Memory B cell (primary cell): Measurements from ENCODE around the gene PLAC1.

Experiments
- ATAC-seq: fragments of 150-1000 bp; cut with Tn5 transposase; 2 replicates; pipeline ENCODE4 v1.10.0; 2021; ENCODE audit warnings: low read depth, mild to moderate bottlenecking, moderate library complexity
- DNase-seq, 2 donors: peaks; one replicate each; pipeline ENCODE4 v3.0.0; 2022; ENCODE audit warnings: low spot score in 2 of 2
- H3K27ac Mint-ChIP-seq: one replicate; pipeline ENCODE4 v1.8.0; 2022; ENCODE audit warnings: mild to moderate bottlenecking, moderate library complexity, mixed read lengths
- H3K27me3 Mint-ChIP-seq: one replicate; pipeline ENCODE4 v1.8.0; 2022; ENCODE audit warnings: mixed read lengths
- H3K36me3 Mint-ChIP-seq: one replicate; pipeline ENCODE4 v1.8.0; 2022; ENCODE audit warnings: mild to moderate bottlenecking, mixed read lengths
- H3K4me1 Mint-ChIP-seq: one replicate; pipeline ENCODE4 v1.8.0; 2022; ENCODE audit warnings: mixed read lengths
- H3K4me3 Mint-ChIP-seq: one replicate; pipeline ENCODE4 v1.8.0; 2022; ENCODE audit warnings: mild to moderate bottlenecking, moderate library complexity, mixed read lengths
- H3K9me3 Mint-ChIP-seq: one replicate; pipeline ENCODE4 v1.8.0; 2022; ENCODE audit warnings: mixed read lengths

PLAC1 gene

GRCh38 chrX:134544135-134544512 lies 114.1 kb downstream of the PLAC1 start:
- H3K27ac Mint-ChIP-seq = no peak overlapping the region

GRCh38 chrX:134543288-134543687 lies 115.0 kb downstream of the PLAC1 start:
- Mint-ChIP-seq H3K4me3 (no peak overlapping the region), H3K27ac (no peak overlapping the region), H3K4me1 (peaks cover 1% of the 10 kb centered on the region), H3K9me3 (no peaks in the 10 kb centered on the region), H3K36me3 (no peaks in the 10 kb centered on the region), H3K27me3 (peaks cover 5% of the 10 kb centered on the region)
- ATAC-seq (no peak), DNase-seq (no peak)

More at GRCh38 chrX:134544135-134544512, 114.1 kb downstream of the PLAC1 start:
- Mint-ChIP-seq H3K9me3 (no peaks in the 10 kb centered on the region), H3K4me1 (peaks cover 8% of the 10 kb centered on the region), H3K27me3 (peaks cover 9% of the 10 kb centered on the region), H3K36me3 (no peaks in the 10 kb centered on the region), H3K4me3 (no peak overlapping the region)
- ATAC-seq (no peak), DNase-seq (no peak)

- H3K9me3 Mint-ChIP-seq = no peaks in the 10 kb centered on the region
- no peaks in the 10 kb centered on the region for H3K36me3 Mint-ChIP-seq
- no peak for ATAC-seq
- DNase-seq = no peak
- H3K27ac Mint-ChIP-seq = no peak overlapping the region
- no peak overlapping the region for H3K4me3 Mint-ChIP-seq
- no peaks in the 10 kb centered on the region for H3K4me1 Mint-ChIP-seq
- peaks cover 5% of the 10 kb centered on the region for H3K27me3 Mint-ChIP-seq
These were observed 115.8 kb downstream of the PLAC1 start for GRCh38 chrX:134542485-134542884.

GRCh38 chrX:134541906-134542305 lies 116.4 kb downstream of the PLAC1 start:
- H3K4me3 Mint-ChIP-seq = no peak overlapping the region
- no peaks in the 10 kb centered on the region for H3K9me3 Mint-ChIP-seq
- no peaks in the 10 kb centered on the region for H3K4me1 Mint-ChIP-seq
- H3K27me3 Mint-ChIP-seq = peaks cover 5% of the 10 kb centered on the region
- DNase-seq (no peak), ATAC-seq (no peak)
- no peak overlapping the region for H3K27ac Mint-ChIP-seq
- no peaks in the 10 kb centered on the region for H3K36me3 Mint-ChIP-seq

- no peak overlapping the region for H3K27ac Mint-ChIP-seq
- H3K4me3 Mint-ChIP-seq = no peak overlapping the region
- no peaks in the 10 kb centered on the region for H3K36me3 Mint-ChIP-seq
- DNase-seq (no peak), ATAC-seq (no peak)
- H3K4me1 Mint-ChIP-seq = no peaks in the 10 kb centered on the region
- H3K27me3 Mint-ChIP-seq = peaks cover 1% of the 10 kb centered on the region
- H3K9me3 Mint-ChIP-seq = no peaks in the 10 kb centered on the region
These were observed 120.0 kb downstream of the PLAC1 start for GRCh38 chrX:134538316-134538715.

GRCh38 chrX:134537179-134537955 lies 120.9 kb downstream of the PLAC1 start:
- H3K27me3 Mint-ChIP-seq = peaks cover 1% of the 10 kb centered on the region
- DNase-seq (no peak), ATAC-seq (no peak)
- no peak overlapping the region for H3K4me3 Mint-ChIP-seq
- H3K4me1 Mint-ChIP-seq = no peaks in the 10 kb centered on the region
- no peaks in the 10 kb centered on the region for H3K9me3 Mint-ChIP-seq
- no peaks in the 10 kb centered on the region for H3K36me3 Mint-ChIP-seq
- H3K27ac Mint-ChIP-seq = no peak overlapping the region

GRCh38 chrX:134533952-134534351 lies 124.3 kb downstream of the PLAC1 start:
- H3K4me1 Mint-ChIP-seq = no peaks in the 10 kb centered on the region
- ATAC-seq (no peak), DNase-seq (no peak)
- no peak overlapping the region for H3K27ac Mint-ChIP-seq
- no peaks in the 10 kb centered on the region for H3K9me3 Mint-ChIP-seq
- H3K4me3 Mint-ChIP-seq = no peak overlapping the region
- peaks cover 1% of the 10 kb centered on the region for H3K27me3 Mint-ChIP-seq
- H3K36me3 Mint-ChIP-seq = no peaks in the 10 kb centered on the region

GRCh38 chrX:134533352-134533751 lies 124.9 kb downstream of the PLAC1 start:
- H3K4me1 Mint-ChIP-seq = no peaks in the 10 kb centered on the region
- no peak for ATAC-seq
- no peaks in the 10 kb centered on the region for H3K9me3 Mint-ChIP-seq
- no peak overlapping the region for H3K27ac Mint-ChIP-seq
- DNase-seq = no peak
- no peaks in the 10 kb centered on the region for H3K36me3 Mint-ChIP-seq
- H3K27me3 Mint-ChIP-seq = no peaks in the 10 kb centered on the region
- H3K4me3 Mint-ChIP-seq = no peak overlapping the region

- Mint-ChIP-seq H3K9me3 (no peaks in the 10 kb centered on the region), H3K4me1 (no peaks in the 10 kb centered on the region), H3K4me3 (no peak overlapping the region), H3K27ac (no peak overlapping the region), H3K27me3 (no peaks in the 10 kb centered on the region), H3K36me3 (no peaks in the 10 kb centered on the region)
- DNase-seq (no peak), ATAC-seq (no peak)
These were observed 127.4 kb downstream of the PLAC1 start for GRCh38 chrX:134530845-134531244.

GRCh38 chrX:134529481-134529880 lies 128.8 kb downstream of the PLAC1 start:
- Mint-ChIP-seq H3K36me3 (no peaks in the 10 kb centered on the region), H3K27me3 (no peaks in the 10 kb centered on the region), H3K4me1 (no peaks in the 10 kb centered on the region), H3K4me3 (no peak overlapping the region), H3K27ac (no peak overlapping the region), H3K9me3 (no peaks in the 10 kb centered on the region)
- DNase-seq (no peak), ATAC-seq (no peak)

- Mint-ChIP-seq H3K4me3 (no peak overlapping the region), H3K27me3 (no peaks in the 10 kb centered on the region), H3K36me3 (no peaks in the 10 kb centered on the region), H3K4me1 (no peaks in the 10 kb centered on the region), H3K27ac (no peak overlapping the region), H3K9me3 (no peaks in the 10 kb centered on the region)
- DNase-seq (no peak), ATAC-seq (no peak)
These were observed 129.3 kb downstream of the PLAC1 start for GRCh38 chrX:134528960-134529359.

GRCh38 chrX:134526399-134526798 lies 131.9 kb downstream of the PLAC1 start:
- Mint-ChIP-seq H3K4me3 (no peak overlapping the region), H3K27me3 (no peaks in the 10 kb centered on the region), H3K27ac (no peak overlapping the region), H3K36me3 (no peaks in the 10 kb centered on the region), H3K9me3 (no peaks in the 10 kb centered on the region), H3K4me1 (no peaks in the 10 kb centered on the region)
- ATAC-seq (no peak), DNase-seq (no peak)

GRCh38 chrX:134525086-134525792 lies 133.0 kb downstream of the PLAC1 start:
- no peak for ATAC-seq
- Mint-ChIP-seq H3K27me3 (no peaks in the 10 kb centered on the region), H3K4me3 (no peak overlapping the region), H3K27ac (no peak overlapping the region), H3K9me3 (no peaks in the 10 kb centered on the region), H3K36me3 (no peaks in the 10 kb centered on the region), H3K4me1 (no peaks in the 10 kb centered on the region)
- no peak for DNase-seq

GRCh38 chrX:134524181-134524580 lies 134.1 kb downstream of the PLAC1 start:
- H3K4me1 Mint-ChIP-seq = no peaks in the 10 kb centered on the region
- no peaks in the 10 kb centered on the region for H3K27me3 Mint-ChIP-seq
- no peaks in the 10 kb centered on the region for H3K9me3 Mint-ChIP-seq
- H3K27ac Mint-ChIP-seq = no peak overlapping the region
- no peaks in the 10 kb centered on the region for H3K36me3 Mint-ChIP-seq
- H3K4me3 Mint-ChIP-seq = no peak overlapping the region
- ATAC-seq (no peak), DNase-seq (no peak)
